ENCODE results near the gene RAI1. TPM values are rescaled to one million over a fixed set of nuclear protein-coding genes. Genes with fewer than 3 reads are reported as not detected.

The RAI1 gene
- total RNA-seq, 1 donor, result 23.2 TPM

DNA sequence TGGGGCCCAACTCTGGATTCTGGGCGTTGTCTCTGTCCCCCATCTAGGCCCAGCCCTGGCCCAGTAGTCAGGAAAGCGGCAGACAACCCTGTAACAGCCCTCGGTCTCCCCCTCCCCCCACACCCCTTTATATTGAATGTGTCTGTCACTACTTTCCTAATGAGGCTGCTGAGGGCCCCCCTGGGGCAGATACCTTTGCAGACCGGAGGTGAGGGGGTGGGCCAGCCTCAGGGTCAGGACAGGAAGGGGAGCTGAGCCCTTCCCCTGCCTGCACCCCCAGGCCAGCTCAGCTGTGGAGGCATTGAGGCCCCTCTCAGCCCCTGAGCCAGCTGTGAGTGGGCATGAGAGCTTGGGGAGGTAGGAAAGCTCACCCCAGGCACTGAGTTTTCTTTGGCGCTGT lies 17.1 kb downstream of the RAI1 start:
- no peak for DNase-seq (ENCODE audit: low read depth in 2 of 3, low spot score in 2 of 3)

DNA sequence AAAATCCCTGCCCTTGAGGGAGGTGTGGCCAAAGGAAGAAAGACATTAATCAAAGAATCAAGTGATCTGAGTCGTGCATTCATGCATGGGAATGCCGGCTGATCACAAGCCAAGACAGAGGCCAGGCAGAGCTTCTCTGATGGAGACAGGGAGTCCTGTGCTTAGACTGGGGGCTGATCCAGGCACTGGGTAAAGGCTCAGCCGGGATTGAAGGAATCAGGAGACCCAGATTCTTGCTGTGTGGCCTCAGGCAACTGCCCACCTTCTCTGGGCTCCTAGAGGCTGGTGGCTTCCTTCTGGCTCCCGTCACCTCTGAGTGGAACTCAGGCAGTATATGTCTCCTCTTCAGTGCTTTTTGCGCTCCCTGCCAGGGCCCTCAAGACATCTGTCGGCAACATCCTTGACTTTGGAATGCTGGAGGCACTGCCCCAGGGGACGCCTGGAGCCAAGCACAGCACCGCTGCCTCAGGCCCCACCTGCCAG lies 17.7 kb downstream of the RAI1 start:
- DNase-seq (ENCODE audit: low read depth in 2 of 3, low spot score in 2 of 3), result no peak

DNA sequence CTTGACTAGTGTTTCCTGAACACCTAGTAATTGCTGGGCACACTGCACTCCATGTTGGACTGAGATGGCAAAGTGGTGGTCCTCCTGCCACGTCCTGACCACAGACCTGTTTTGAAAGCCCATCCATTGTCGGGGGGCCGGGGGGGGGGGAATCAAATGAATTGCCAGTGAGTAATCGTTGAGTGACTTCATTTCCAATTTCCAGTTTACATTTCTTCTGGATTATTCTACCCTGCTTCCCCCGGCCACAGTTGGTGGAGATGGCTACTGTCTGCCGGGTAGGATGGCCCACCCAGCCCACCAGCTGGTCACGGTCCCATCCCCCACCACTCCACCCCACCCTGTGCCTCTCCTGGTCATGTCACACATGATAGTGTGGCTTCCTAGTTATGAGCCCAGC lies 18.2 kb downstream of the RAI1 start:
- DNase-seq (ENCODE audit: low read depth in 2 of 3, low spot score in 2 of 3), result no peak

DNA sequence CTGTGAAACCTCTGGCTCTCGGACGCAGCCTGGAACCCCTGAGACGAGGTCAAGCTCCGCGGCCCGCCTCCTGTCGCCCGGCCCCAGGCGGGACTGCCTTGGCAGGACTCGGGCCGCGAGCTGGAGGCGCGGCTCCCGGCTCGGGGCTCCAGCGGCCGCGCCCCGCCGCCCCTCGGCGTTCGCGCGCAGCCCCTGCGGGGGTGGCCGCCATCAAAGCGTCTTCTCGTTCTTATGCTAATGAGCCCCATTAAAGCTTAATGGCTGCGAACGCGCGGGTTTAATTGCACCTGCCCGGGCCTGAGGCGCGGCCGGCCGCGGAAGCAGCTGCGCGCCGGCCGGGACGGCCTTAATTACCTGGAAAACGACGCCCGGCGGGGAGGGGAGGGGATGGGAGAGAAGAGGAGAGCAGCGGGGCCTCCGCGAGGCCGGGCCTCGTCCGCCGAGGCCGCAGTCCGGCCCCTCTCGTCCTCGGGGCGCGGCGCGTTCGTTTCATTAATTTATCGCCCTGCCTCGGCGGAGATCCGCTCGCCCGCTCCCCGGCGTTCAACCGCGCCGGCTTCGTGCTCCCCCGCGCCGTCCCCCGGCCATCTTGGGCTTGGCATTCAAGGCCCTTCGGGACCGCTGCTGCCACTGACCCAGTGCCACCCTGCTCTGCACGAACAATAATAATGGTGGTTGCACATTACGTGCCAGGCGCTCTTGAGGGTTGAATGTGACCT lies 19.2 kb downstream of the RAI1 start:
- DNase-seq (ENCODE audit: low read depth in 2 of 3, low spot score in 2 of 3), result no peak

DNA sequence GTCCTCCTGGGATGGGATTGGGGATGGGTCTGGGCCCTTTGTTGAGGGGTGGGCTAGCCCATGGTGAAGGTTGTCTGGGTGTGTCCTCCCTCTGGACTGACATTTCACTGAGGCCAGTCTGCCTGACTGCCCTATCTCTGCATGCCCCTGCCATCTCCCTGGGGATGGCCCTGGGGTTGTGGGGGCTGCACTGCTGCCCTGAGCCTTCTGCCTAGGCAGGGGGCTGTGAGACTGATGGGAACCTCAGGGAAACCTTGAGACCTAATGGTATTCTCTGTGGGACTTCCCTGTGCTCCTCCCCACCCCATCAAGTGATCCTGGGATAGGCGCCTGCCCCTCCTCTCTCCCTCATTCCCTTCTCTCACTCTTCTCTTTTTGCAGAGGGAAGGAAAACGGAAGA lies 19.9 kb downstream of the RAI1 start:
- no peak for DNase-seq (ENCODE audit: low read depth in 2 of 3, low spot score in 2 of 3)

DNA sequence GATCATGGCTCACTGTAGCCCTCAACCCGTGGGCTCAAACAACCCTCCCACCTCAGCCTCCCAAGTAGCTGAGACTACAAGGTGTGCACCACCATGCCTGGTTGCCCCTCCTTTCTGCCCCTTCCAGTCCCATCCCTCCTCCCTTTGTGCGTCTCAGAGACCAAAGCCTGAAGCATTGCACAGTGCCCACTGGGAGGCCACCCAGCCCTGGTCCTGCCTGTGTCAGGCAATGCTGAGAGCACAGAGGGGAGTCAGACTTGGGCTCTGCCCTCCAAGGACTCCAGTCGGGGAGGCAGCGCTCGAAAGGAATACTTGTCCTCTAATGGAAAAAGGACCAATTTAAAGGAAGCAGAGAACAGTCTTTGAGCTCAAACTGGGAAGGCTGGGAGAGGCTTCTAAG lies 20.4 kb downstream of the RAI1 start:
- DNase-seq (ENCODE audit: low read depth in 2 of 3, low spot score in 2 of 3), result no peak

DNA sequence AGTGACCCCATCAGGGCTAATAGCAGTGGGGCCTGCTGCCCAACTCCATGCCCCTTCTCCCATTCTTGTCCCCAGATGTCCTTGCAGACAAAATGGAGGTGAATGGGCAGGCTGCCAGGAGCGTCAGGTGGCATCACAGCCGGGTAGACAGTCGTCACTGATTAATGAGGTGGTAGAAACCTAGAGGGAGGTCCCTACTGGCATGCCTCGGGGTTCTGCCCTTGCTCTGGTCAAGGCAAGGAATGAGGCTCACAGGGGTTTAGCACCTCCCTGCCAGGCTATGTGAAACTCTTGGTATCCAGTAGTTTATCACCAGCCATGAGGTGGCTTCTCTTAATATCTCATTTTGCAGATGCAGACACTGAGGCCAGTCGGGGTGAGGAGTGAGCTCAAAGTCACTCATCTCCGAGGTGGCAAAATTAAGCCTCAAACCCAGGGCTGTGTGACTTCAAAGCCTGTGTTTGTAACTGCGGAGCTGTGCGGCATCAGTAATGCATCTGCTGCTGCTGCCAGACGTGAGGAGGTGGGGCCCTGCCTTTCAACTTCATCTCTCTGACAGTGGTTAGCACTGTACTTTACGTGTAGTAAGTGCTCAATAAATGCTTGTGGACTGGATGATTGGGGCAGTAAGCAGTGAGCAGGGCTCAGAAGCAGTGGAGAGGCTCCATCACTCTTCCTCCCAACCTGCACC lies 21.3 kb downstream of the RAI1 start:
- DNase-seq (ENCODE audit: low read depth in 2 of 3, low spot score in 2 of 3), result no peak

DNA sequence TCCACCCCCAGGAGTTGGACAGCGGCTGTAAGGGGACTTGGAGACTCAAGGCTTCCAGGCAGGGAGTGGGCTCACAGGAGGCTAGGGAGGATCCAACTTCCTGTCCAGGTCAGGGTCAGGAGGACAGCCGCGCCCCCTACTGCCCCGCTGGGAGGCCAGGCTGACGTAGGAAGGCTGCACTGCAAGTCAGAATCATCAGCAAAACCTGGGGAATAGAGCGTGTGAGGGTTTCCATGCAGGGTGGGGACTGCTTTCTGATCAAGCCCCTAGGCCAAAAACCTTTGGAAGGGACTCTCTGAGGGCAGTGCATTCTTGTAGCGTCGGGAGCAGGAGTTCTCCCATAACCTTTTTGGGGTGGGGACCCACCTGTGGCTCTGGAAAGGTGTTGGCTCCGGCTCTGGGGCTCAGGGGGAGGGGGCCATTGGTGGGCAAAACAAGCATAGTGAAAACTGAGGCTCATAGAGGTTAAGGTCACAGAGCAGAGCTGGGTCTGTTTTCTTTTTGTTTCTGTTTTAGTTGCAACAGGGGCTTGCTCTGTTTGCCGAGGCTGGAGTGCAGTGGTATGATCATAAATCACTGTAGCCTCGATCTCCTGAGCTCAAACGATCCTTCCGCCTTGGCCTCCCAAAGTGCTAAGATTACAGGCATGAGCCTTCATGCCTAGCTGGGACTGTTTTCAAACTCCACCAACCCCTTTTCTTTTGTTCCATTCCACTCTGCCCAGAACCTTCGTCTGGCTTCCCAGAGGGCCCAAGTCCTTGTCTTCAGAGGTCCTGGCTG lies 22.1 kb downstream of the RAI1 start:
- DNase-seq (ENCODE audit: low read depth in 2 of 3, low spot score in 2 of 3), result no peak

DNA sequence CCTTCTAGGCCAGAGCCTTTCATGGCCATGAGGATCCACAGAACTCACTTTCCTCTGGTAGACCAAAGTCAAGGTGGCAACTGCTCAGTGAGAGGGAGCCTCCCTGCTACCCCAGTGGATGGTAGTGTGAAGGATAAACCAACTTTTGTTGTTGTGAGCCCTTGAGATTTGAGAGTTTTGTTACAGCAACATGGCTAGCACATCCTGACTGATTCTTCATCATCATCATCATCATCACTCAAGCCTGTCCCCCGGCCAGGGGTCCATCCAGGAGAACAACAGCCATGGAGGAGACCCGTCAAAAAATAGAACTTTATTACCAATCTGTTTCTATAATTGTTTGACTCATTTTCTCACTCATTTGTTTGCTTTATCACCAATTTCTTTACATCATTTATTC lies 23.7 kb downstream of the RAI1 start:
- no peak for DNase-seq (ENCODE audit: low read depth in 2 of 3, low spot score in 2 of 3)

DNA sequence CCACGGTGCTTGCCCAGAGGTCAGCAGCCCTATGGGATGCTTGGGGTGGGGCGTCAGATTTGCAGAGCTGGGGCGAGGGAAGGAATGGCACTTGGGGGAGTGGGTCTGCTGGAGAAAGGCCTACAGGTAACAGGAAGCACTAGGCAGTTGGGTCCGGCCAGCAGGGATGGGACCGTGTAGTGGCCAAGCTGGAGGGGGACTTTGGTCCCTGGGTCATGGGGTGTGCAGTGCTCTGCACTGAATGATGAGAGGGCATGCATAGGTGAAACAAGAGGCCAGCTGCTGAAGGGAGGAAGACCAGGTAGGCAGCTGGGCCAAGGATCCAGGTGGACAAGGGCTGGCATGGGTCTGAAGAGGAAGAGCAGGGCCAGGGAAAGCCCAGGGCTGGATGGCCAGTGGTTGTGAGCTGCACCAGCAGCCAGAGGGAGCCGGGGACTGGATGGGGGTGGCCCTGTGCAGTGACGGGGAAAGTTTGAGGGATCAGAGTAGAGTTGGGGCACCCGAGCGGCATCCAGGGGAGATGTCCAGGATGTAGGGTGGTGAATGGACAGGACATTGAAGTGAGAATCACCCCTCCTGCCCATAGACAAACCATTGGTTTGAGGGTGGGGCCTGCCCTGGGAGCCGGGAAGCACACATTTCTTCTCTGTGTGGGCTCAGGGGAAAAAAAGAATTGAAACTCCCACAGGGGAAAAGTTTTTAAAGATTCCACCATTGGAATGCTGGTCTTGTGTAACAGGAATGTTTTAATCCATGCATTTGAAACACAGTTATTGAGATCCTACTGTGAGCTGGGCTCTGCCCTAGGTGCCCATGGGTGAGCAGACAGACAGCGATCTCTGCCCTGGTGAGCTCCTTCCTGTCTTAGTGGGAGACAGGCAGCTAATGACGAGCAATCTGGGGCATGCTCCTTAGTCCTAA lies 25.1 kb downstream of the RAI1 start:
- no peak for DNase-seq (ENCODE audit: low read depth in 2 of 3, low spot score in 2 of 3)

DNA sequence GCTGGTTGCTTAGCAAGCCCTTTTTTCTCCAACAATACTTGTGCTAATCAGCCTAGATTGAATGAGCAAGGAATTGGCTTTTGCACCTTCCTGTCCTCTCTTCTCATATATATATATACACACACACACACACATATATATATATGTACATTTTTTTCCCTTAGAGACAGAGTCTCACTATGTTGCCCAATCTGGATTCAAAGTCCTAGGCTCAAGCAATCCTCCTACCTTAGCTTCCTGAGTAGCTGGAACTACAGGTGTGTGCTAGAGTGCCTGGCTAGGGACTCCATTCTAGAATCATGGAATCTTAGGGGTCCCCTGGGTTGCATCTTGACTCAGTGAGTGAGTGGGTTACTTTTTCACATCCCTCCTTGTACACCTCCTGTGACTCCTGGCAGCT lies 27.0 kb downstream of the RAI1 start:
- DNase-seq (ENCODE audit: low read depth in 2 of 3, low spot score in 2 of 3), result no peak

DNA sequence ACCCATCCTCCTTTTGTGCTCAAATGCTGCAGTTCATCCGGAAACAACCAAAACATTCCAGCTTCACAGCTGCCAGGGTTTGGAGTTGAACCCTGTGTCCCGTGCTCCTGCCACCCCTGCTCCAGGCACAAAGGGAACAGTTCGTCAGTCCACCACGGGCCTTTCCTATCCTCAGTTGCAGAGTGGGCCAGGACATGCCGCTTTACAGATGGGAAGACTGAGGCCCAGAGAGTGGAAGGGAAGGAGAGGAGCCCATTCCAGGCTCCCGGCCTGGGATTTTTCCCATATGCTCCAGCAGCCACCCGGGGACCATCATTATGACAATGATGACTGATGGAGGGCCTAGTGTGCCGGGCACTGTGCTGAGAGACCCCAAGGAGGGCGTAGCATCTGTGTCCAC lies 27.6 kb downstream of the RAI1 start:
- DNase-seq (ENCODE audit: low read depth in 2 of 3, low spot score in 2 of 3), result no peak

DNA sequence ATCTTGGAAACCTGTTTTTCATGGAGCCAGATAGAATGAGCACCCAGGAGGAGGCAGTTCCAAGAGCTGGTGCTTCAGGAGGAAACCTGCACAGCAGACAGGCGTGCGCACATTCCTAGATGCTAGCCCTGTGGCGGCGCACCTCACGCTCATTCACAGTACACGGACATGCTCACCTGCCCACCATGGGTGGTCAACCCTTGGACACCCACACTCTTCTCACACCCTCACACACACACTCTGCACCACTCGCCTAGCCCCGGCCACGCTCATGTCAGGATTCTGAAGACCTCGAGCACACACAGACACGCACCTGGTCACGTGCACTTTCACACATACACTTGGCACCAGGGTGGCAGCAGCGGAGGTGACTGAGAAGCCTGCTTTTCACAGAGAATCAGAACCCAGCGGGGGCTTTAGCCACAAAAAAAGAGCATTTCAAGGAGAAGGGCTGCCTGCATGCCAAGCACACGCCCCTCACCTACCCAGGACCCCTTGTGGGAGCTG lies 28.6 kb downstream of the RAI1 start:
- DNase-seq (ENCODE audit: low read depth in 2 of 3, low spot score in 2 of 3), result no peak

DNA sequence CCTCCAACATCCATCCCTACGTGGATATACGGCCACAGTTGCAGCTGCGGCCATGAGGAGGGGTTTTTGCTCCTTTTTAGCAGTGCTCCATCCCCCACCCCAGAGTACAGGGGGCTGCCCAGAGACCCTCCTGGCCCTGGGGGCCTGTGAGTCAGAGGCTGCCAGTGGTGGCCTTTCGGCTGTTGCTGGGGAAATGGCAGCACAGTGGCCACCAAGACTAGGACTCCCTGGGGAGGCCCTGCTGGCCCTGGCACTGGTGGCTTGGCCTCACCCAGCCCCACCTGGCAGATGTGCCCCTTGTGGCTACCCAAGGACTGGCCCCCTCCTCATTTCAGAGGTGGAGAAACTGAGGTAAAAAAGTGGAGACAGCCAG lies 29.1 kb downstream of the RAI1 start:
- no peak for DNase-seq (ENCODE audit: low read depth in 2 of 3, low spot score in 2 of 3)

DNA sequence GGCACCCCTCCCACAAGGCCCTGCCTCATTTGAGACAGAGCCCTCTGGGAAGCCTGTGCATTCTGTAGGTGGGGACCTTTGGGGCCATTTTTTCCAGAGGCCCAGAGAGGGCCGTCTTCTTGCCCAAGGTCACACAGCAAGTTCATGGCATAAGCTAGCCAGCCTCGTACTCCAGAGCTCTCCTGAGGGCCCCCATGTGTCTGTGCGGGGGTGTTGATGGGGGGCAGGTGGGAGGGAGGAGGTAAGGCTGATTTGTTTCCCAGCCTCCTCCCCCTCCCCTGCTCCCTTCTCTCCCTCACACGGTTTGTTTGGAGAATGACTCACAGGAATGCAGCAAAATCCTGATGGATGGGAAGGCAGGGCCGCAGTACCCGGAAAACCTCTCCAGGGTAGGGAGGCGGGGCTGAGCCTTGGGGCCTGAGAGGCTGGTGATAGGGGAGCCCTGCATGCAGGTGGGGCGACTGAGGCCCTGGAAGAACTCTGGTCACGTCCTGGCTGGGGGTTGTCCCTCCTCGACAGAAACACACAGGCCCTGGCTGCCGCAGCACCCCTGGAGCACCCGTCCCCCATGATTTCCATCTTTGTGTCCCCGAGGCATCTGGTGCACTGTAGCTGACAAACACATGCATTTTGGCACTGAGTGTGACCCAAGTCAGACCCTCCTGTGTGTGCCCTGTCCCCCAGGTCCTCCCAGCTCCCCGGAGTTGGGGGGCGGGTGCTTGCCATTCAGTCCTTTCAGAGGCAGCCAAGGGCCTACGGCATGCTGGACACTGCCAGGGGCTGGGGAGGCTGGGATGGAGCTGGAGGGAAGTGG lies 29.7 kb downstream of the RAI1 start:
- no peak for DNase-seq (ENCODE audit: low read depth in 2 of 3, low spot score in 2 of 3)

DNA sequence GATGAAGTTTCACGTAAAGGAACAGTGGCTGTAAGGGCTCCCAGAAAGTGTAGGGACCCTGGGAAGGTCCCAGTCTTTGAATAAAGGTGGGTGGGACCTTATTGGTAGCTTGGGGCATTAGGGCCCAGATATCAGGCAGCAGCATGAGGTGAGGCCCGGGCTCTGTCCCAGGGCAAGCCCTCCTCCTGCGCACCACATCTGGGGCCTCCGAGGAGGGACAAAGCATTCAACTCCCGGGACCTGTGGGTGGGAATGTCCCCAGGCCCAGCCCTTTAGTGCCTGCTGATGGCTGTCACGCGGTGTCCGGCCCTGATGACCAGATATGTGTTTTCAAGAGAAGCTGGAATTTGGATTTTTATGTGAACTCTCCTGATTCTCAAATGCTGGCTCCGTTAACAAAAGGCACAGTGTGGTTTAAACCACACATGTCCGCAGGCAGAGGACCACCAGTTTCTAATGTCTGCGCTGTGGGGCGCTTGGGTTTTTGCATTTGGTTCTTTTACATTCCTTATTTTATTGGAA lies 30.4 kb downstream of the RAI1 start:
- no peak for DNase-seq (ENCODE audit: low read depth in 2 of 3, low spot score in 2 of 3)

DNA sequence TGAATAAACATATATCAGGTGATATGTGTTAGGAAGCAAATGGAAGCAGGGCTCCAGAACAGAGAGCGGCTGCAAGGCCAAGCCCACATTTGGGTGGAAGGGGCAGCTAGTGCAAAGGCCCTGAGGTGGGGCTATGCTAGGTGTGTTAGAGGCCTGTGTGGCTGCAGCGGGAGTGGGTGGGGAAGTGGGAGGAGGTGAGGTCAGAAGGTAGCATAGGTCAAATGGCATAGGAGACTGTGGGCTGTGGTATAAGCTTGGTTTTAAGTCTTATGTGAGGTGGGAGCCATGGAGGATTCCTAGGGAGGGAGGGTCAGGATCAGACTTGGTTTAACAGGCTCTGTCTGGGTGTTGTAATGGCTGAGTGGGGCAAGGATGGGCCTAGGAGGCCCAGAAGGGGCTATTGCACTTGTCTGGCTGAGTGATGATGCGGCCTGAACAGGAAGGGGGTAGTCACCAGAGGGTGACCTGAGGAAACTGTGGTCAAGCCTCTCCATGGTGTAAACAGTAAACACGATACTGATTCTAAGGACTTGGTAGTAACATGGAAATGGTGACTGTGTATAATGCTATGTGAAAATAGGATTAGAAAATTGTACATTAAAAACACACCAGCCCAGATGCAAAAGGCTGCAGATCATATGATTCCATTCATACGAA lies 31.1 kb downstream of the RAI1 start:
- peak in 2 of 3 donors; percentile 45 to 61 for DNase-seq (ENCODE audit: low read depth in 2 of 3, low spot score in 2 of 3)

DNA sequence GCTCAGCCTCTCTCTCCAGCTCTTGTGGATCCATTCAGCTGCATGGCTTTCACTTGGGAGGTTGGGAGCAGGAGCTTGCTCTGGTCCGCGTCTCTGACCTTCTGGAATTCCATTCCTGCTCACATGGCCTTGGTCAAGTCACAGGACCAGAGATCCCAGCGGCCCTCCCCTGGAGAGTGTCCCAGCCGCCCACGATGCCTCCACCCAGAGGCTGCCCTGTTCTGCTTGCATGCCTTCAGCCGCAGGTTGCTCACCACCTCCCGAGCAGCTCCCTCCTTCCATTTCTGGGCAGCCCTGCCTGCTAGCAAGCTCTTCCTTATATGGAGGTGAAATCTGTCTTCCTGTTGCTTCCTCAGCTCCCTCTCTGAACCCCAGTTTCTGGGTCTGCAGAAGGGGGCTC lies 32.6 kb downstream of the RAI1 start:
- no peak for DNase-seq (ENCODE audit: low read depth in 2 of 3, low spot score in 2 of 3)

Data from hematopoietic multipotent progenitor cell (in vitro differentiated cells).